Stimulated activated naive CD8-positive, alpha-beta T cell treated with anti-CD3 and anti-CD28 coated beads, Interleukin-15, amount 100 ng/mL, for 72 hours (primary cell): ENCODE data around the gene ADIPOR2.
A peak's percentile ranks its signal among the peaks of the same experiment; 100 is the strongest.
"Not testable (repeated sequence)": the region's sequence is repeated elsewhere in the genome, so short reads cannot be mapped to it uniquely, and the experiment has no call there.

ENCODE experiments used
- ATAC-seq: fragments of 150-1000 bp; cut with Tn5 transposase; 2 replicates; pipeline ENCODE4 v1.10.0; 2021; ENCODE audit warnings: mild to moderate bottlenecking, moderate library complexity
- DNase-seq, 2 donors: peaks; one replicate each; pipeline ENCODE4 v3.0.0; 2021 to 2022
- H3K27ac Mint-ChIP-seq, 2 donors: one replicate each; pipeline ENCODE4 v1.8.0; 2022; ENCODE audit warnings: mild to moderate bottlenecking in 2 of 2, mixed read lengths in 2 of 2, moderate library complexity in 2 of 2
- H3K27me3 Mint-ChIP-seq: one replicate; pipeline ENCODE4 v1.8.0; 2022; ENCODE audit warnings: mixed read lengths
- H3K4me1 Mint-ChIP-seq: one replicate; pipeline ENCODE4 v1.8.0; 2022; ENCODE audit warnings: mild to moderate bottlenecking, mixed read lengths
- H3K4me3 Mint-ChIP-seq, 2 donors: one replicate each; pipeline ENCODE4 v1.8.0; 2022; ENCODE audit warnings: mild to moderate bottlenecking in 2 of 2, mixed read lengths in 2 of 2, moderate library complexity in 1 of 2
- H3K9me3 Mint-ChIP-seq, 2 donors: one replicate each; pipeline ENCODE4 v1.8.0; 2022; ENCODE audit warnings: mixed read lengths in 2 of 2

Gene ADIPOR2

GRCh38 chr12:1732914-1733313 is 42.0 kb downstream of the ADIPOR2 start:
- Mint-ChIP-seq H3K27me3 (no peaks in the 10 kb centered on the region), H3K9me3 (no peaks in the 10 kb centered on the region), H3K4me1 (peaks cover 26% of the 10 kb centered on the region), H3K27ac (no peak overlapping the region), H3K4me3 (no peak overlapping the region)
- no peak for DNase-seq
- ATAC-seq: no peak

- H3K4me3 Mint-ChIP-seq, H3K27ac Mint-ChIP-seq, H3K9me3 Mint-ChIP-seq, DNase-seq, H3K27me3 Mint-ChIP-seq, ATAC-seq: not testable (repeated sequence)
- peaks cover 30% of the 10 kb centered on the region for H3K4me1 Mint-ChIP-seq
Measured at GRCh38 chr12:1733712-1734111, 42.8 kb downstream of the ADIPOR2 start.

- peaks cover 49% of the 10 kb centered on the region for H3K4me1 Mint-ChIP-seq
- H3K27me3 Mint-ChIP-seq: no peaks in the 10 kb centered on the region
- H3K27ac Mint-ChIP-seq: no peak overlapping the region
- DNase-seq (no peak), ATAC-seq (no peak)
- no peak overlapping the region for H3K4me3 Mint-ChIP-seq
- no peaks in the 10 kb centered on the region for H3K9me3 Mint-ChIP-seq
Measured at GRCh38 chr12:1737652-1738286, 46.9 kb downstream of the ADIPOR2 start.

GRCh38 chr12:1738446-1738845 is 47.6 kb downstream of the ADIPOR2 start:
- Mint-ChIP-seq H3K9me3 (no peaks in the 10 kb centered on the region), H3K27me3 (no peaks in the 10 kb centered on the region), H3K4me3 (no peak overlapping the region), H3K27ac (no peak overlapping the region), H3K4me1 (peaks cover 46% of the 10 kb centered on the region)
- ATAC-seq: no peak
- no peak for DNase-seq

- H3K27ac Mint-ChIP-seq: no peak overlapping the region
- DNase-seq (no peak), ATAC-seq (no peak)
- H3K4me1 Mint-ChIP-seq: peaks cover 46% of the 10 kb centered on the region
- no peaks in the 10 kb centered on the region for H3K9me3 Mint-ChIP-seq
- no peaks in the 10 kb centered on the region for H3K27me3 Mint-ChIP-seq
- no peak overlapping the region for H3K4me3 Mint-ChIP-seq
Measured at GRCh38 chr12:1739368-1739767, 48.5 kb downstream of the ADIPOR2 start.

GRCh38 chr12:1740161-1740948 is 49.5 kb downstream of the ADIPOR2 start:
- DNase-seq (no peak), ATAC-seq (no peak)
- H3K9me3 Mint-ChIP-seq: no peaks in the 10 kb centered on the region
- H3K4me3 Mint-ChIP-seq: no peak overlapping the region
- peaks cover 46% of the 10 kb centered on the region for H3K4me1 Mint-ChIP-seq
- no peaks in the 10 kb centered on the region for H3K27me3 Mint-ChIP-seq
- peak overlapping the region in 1 of 2 donors; percentile 67 for H3K27ac Mint-ChIP-seq

GRCh38 chr12:1741154-1741949 is 50.5 kb downstream of the ADIPOR2 start:
- H3K4me1 Mint-ChIP-seq: peaks cover 54% of the 10 kb centered on the region
- H3K27ac Mint-ChIP-seq: no peak overlapping the region

GRCh38 chr12:1744932-1745331 is 54.1 kb downstream of the ADIPOR2 start:
- H3K9me3 Mint-ChIP-seq: peaks cover 17 to 21% of the 10 kb centered on the region in 2 donors
- no peaks in the 10 kb centered on the region for H3K27me3 Mint-ChIP-seq
- ATAC-seq: no peak
- no peak overlapping the region for H3K4me3 Mint-ChIP-seq
- no peak overlapping the region for H3K27ac Mint-ChIP-seq
- H3K4me1 Mint-ChIP-seq: peaks cover 40% of the 10 kb centered on the region
- DNase-seq: no peak

More at GRCh38 chr12:1741154-1741949, 50.5 kb downstream of the ADIPOR2 start:
- ATAC-seq (no peak), DNase-seq (no peak)
- H3K4me3 Mint-ChIP-seq: no peak overlapping the region
- peaks cover 1 to 6% of the 10 kb centered on the region in 2 donors for H3K9me3 Mint-ChIP-seq
- H3K27me3 Mint-ChIP-seq: no peaks in the 10 kb centered on the region

GRCh38 chr12:1747609-1748008 is 56.7 kb downstream of the ADIPOR2 start:
- peaks cover 23% of the 10 kb centered on the region for H3K4me1 Mint-ChIP-seq
- no peak overlapping the region for H3K4me3 Mint-ChIP-seq
- no peak overlapping the region for H3K27ac Mint-ChIP-seq
- peaks cover 17 to 21% of the 10 kb centered on the region in 2 donors for H3K9me3 Mint-ChIP-seq
- ATAC-seq: no peak
- DNase-seq: no peak
- H3K27me3 Mint-ChIP-seq: no peaks in the 10 kb centered on the region

GRCh38 chr12:1749019-1749418 is 58.1 kb downstream of the ADIPOR2 start:
- H3K27me3 Mint-ChIP-seq: no peaks in the 10 kb centered on the region
- no peak overlapping the region for H3K27ac Mint-ChIP-seq
- H3K4me3 Mint-ChIP-seq: no peak overlapping the region
- DNase-seq (no peak), ATAC-seq (no peak)
- peaks cover 23% of the 10 kb centered on the region for H3K4me1 Mint-ChIP-seq
- H3K9me3 Mint-ChIP-seq: peaks cover 17 to 21% of the 10 kb centered on the region in 2 donors

- Mint-ChIP-seq H3K4me3 (no peak overlapping the region), H3K4me1 (peaks cover 23% of the 10 kb centered on the region), H3K27me3 (no peaks in the 10 kb centered on the region), H3K9me3 (peaks cover 17 to 21% of the 10 kb centered on the region in 2 donors), H3K27ac (no peak overlapping the region)
- DNase-seq (no peak), ATAC-seq (no peak)
Measured at GRCh38 chr12:1750300-1750699, 59.4 kb downstream of the ADIPOR2 start.

- Mint-ChIP-seq H3K27me3 (no peaks in the 10 kb centered on the region), H3K9me3 (no peaks in the 10 kb centered on the region), H3K4me3 (no peak overlapping the region), H3K27ac (no peak overlapping the region), H3K4me1 (peaks cover 15% of the 10 kb centered on the region)
- no peak for DNase-seq
- no peak for ATAC-seq
Measured at GRCh38 chr12:1758376-1758775, 67.5 kb downstream of the ADIPOR2 start.

- no peaks in the 10 kb centered on the region for H3K27me3 Mint-ChIP-seq
- no peak overlapping the region for H3K27ac Mint-ChIP-seq
Measured at GRCh38 chr12:1758887-1759286, 68.0 kb downstream of the ADIPOR2 start.

GRCh38 chr12:1760566-1761382 is 69.9 kb downstream of the ADIPOR2 start:
- H3K27ac Mint-ChIP-seq: peak overlapping the region in 1 of 2 donors; percentile 19
- no peaks in the 10 kb centered on the region for H3K9me3 Mint-ChIP-seq
- DNase-seq: no peak
- H3K4me3 Mint-ChIP-seq: no peak overlapping the region
- no peak for ATAC-seq
- H3K4me1 Mint-ChIP-seq: peaks cover 15% of the 10 kb centered on the region
- no peaks in the 10 kb centered on the region for H3K27me3 Mint-ChIP-seq

More at GRCh38 chr12:1758887-1759286, 68.0 kb downstream of the ADIPOR2 start:
- DNase-seq (no peak), ATAC-seq (no peak)
- peaks cover 15% of the 10 kb centered on the region for H3K4me1 Mint-ChIP-seq
- no peak overlapping the region for H3K4me3 Mint-ChIP-seq
- H3K9me3 Mint-ChIP-seq: no peaks in the 10 kb centered on the region

- Mint-ChIP-seq H3K9me3 (no peaks in the 10 kb centered on the region), H3K4me3 (no peak overlapping the region), H3K27ac (no peak overlapping the region), H3K27me3 (no peaks in the 10 kb centered on the region), H3K4me1 (peaks cover 15% of the 10 kb centered on the region)
- no peak for ATAC-seq
- no peak for DNase-seq
Measured at GRCh38 chr12:1761857-1762256, 71.0 kb downstream of the ADIPOR2 start.
